GM18909 (cell line): ENCODE data around the gene OR8B3.
"Not testable (repeated sequence)": the region's sequence is repeated elsewhere in the genome, so short reads cannot be mapped to it uniquely, and the experiment has no call there.

Source experiments
- ATAC-seq: cut with Tn5 transposase; IDR thresholded peaks from one replicate; pipeline ENCODE4 v1.9.1; 2021; ENCODE audit warnings: mild to moderate bottlenecking; ENCODE audit not compliant: unreplicated experiment, poor library complexity

The OR8B3 gene

DNA sequence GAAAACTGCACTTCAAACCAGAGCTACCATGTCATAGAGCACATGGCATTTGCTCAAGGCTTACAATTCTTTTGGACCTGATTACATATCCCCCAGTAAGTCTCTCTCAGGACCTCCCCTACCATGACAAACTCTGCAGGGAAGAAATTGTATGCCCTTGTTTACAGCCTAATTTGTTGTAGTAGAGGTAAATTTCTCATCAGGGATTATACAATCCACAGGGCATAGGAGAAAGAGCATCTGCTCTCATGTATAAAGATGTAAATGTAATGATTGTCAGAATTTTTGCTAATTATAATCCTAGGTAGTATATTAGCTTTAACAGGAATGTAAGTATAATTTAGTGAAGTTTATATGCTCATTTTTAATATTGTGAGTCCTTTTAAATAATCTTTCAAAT is at the start of gene OR8B3:
OR8B3 (minus strand) TSS at position 101 of the 400 bp plus-strand sequence. CDS start 1,673 bp downstream, outside the sequence.
- no peak for ATAC-seq

DNA sequence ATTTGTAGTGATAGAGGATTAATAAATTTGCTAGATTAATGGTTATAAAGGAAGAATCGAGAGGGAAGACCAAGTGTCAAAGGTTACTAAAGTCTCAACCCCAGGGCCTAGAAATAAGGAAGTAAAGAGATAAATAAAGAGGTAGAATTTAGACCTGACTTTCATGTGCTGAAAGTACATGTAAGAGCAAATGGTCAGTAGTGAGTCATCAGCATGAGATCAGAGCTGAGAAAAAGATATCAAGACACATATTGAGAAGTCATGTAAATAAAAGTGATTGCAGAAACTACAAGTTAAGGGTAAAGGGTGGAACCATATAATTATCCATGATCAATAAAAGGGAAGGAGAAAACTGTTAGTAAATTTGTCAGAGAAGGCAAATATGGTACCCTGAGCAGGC is 48.1 kb upstream of the OR8B3 start:
- no peak for ATAC-seq

- ATAC-seq, result no peak
These were observed 46.9 kb upstream of the OR8B3 start, which contains the start of gene OR8B8 for GRCh38 chr11:124445646-124446150. TSS of gene OR8B8 (minus strand) at chr11:124445696. CDS start at chr11:124441085, 4,611 bp downstream.

- ATAC-seq, result no peak
These were observed 44.0 kb upstream of the OR8B3 start for GRCh38 chr11:124442847-124443246.

DNA sequence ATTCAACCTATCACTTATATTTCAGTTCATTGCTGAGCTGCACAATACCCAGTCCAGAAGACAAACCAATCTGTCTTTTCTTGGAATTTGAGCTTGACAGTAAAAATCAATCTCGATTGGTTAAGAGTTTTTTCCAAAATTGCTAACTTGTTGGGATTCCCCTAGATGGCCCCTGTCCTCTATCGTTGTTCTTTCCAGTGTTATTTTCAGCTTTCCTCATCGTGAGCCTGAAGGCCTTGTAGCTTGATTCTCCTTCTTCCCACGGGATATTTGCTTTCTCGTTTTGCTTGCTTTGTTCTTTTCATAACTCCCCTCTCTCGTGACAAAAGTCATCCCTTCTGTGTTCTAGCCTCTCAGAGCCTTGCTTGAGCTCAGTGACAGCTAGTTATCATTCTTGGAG is 43.6 kb upstream of the OR8B3 start:
- ATAC-seq, result no peak

DNA sequence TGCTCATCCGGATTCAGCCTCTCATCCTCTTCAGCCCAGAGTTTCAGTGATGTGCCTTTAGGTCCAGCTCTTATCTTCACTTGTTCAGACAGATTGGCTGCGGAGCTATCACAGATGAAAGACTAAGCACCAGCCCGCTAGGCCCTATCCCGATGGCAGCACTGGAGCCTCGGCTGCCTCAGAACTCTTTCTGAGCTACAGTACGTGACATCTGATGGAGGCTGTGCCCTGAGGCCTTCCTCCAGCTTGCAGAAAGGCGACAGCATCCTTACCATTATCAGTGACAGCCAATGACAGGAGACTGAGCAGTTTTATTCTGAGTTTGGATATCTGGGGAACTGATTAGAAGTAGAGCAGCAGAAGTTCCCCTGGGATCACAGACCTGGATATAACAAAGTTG is 42.7 kb upstream of the OR8B3 start:
- no peak for ATAC-seq

GRCh38 chr11:124441081-124441480 is 42.3 kb upstream of the OR8B3 start:
- ATAC-seq, result no peak

DNA sequence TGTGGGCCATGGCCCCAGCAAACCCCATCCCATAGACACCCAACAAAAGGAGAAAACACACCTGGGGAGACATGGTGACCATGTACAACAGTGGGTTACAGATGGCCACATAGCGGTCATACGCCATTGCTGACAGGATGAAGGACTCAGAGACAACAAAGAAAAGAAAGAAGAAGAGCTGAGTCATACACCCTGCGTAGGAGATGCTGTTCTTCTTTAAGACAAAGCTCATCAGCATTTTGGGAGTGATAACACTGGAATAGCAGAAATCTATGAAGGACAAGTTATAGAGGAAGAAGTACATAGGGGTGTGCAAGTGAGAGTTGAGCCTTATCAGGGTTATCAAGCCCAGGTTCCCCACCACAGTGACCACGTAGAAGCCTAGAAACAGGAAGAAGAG is 41.8 kb upstream of the OR8B3 start:
- ATAC-seq, result no peak

- ATAC-seq, result no peak
These were observed 35.9 kb upstream of the OR8B3 start for GRCh38 chr11:124434699-124435098.

- ATAC-seq, result no peak
These were observed 30.8 kb upstream of the OR8B3 start for GRCh38 chr11:124429599-124429998.

DNA sequence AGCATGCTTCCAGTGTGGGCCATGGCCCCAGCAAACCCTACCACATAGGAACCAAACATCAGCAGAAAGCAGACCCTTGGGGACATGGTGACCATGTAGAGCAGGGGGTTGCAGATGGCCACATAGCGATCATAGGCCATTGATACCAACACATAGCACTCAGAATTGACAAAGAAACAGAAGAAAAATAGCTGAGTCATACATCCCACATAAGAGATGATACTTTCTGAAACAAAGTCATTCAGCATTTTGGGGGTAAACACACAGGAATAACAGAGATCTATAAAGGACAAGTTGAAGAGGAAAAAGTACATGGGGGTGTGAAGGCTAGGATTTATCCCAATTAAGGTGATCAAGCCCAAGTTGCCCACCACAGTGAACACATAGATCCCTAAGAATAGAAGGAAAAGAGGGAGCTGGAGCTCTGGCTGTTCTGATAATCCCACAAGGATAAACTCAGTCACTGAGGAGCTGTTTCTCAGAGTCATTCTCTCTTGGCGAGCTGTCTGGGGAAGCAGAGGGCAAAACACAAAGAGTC is 25.6 kb upstream of the OR8B3 start, which contains the start of gene OR8B4:
OR8B4 (minus strand) TSS at position 488 of the 538 bp plus-strand sequence; CDS start at position 488, 0 bp downstream.
- no peak for ATAC-seq

DNA sequence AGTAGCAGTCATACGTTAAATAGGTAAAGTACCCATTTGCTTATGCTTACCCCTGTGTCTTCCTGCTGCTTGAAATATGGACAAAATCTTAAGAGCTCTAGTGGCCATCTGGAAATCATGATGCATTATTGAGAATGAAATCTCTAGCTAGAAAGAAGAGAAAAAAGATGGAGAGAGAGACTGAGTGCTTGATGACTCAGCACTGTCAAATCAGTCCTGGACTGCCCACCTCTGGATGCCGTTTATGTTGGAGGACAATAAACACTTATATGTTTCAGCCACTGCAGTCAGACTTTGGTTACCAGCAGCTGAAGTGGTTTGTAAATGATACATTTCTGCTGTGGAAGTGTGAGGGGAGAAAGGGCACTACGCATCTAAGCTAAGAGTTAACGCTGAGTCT is 22.2 kb upstream of the OR8B3 start:
- no peak for ATAC-seq

DNA sequence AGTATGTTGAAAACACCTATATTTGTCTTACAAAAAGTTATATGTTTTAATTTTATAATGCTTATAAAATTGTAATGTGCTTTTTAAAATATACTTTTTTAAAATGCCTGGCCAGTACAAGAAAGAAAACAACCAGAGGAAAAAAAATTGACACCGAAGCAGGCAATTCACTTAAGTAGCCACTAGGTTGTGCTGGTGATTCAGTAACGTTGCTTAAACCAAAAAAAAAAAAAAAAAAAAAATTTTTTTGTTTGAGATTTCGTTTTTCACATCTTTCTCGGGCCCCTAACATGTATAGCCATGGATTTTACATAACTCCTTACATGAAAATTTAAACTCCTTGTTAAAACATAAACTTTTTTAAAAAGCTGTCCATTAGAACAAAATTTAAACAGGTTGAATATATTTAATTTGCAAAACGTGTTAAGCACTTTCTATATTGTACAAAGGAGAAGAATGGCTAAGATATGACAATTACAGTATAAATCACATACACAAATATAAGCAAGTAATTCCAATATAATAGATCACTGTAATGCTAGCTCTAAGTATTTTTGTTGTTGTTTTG is 16.6 kb upstream of the OR8B3 start:
- no peak for ATAC-seq

DNA sequence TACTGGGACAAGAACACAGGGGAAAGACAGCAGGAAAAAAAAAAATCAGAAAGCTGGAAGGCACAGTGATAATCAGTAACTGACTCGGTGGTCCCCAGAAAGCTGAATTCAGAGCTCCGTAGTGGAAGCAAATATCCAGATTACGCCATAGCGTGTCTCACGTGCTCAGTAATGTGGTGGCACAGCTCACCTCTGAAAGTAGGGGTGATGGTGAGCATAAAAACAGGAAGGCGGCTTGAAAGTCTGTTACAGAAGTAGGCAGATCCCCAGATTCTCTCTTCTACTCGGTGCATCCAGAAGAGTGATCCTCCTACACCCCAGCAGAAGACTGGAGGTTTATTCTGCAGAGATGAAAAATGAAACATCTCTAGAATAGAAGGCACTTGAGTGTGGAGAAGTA is 11.1 kb upstream of the OR8B3 start:
- no peak for ATAC-seq

- no peak for ATAC-seq
These were observed 6.8 kb upstream of the OR8B3 start for GRCh38 chr11:124405581-124405980.

DNA sequence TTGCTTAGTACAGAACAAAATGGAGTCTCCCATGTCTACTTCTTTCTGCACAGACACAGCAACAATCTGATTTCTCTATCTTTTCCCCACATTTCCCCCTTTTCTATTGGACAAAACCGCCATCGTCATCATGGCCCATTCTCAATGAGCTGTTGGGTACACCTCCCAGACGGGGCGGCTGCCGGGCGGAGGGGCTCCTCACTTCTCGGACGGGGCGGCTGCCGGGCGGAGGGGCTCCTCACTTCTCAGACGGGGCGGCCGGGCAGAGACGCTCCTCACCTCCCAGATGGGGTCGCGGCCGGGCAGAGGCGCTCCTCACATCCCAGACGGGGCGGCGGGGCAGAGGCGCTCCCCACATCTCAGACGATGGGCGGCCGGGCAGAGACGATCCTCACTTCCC is 4.4 kb upstream of the OR8B3 start:
- not testable (repeated sequence) for ATAC-seq

DNA sequence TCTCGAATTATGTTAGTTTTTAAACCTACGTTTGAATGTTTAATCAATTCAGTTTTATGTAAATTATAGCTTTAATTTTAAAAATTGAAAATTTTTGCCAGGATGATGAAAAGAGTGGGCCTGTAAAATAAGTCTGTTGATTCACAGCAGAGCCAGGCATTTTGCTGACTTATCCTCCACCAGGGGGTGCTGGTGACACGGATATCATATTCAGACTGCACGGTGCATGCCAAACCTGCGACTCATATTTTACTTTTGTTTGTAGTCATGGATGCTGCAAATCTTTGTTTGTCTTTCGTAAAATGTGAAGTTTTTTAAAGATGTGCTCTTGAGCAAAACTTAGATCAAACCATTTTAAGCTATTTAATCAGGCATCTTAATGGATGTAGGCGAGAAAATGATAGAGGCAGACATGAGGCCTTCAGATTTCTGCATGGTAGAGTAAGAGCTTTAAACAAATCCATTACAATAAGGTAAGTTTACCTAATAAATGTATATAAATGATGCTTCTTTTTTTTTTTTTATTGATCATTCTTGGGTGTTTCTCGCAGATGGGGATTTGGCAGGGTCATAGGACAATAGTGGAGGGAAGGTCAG is 3.6 kb upstream of the OR8B3 start:
- ATAC-seq, result peak; percentile 87

DNA sequence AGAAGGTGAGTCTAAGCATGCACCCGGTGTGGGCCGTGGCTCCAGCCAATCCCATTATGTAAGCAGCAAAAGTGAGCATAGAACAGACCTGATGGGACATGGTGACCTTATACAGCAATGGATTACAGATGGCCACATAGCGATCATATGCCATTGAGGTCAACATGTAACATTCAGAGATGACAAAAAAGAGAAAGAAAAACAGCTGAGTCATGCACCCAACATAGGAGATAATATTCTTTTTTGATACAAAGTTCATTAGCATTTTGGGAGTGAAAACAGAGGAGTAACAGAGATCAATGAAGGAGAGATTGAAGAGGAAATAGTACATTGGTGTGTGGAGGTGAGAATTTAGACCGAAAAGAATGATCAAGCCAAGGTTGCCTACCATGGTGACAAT is 2.0 kb downstream of the OR8B3 start:
- ATAC-seq, result not testable (repeated sequence)

GRCh38 chr11:124394408-124394807 is 4.4 kb downstream of the OR8B3 start:
- ATAC-seq, result no peak

DNA sequence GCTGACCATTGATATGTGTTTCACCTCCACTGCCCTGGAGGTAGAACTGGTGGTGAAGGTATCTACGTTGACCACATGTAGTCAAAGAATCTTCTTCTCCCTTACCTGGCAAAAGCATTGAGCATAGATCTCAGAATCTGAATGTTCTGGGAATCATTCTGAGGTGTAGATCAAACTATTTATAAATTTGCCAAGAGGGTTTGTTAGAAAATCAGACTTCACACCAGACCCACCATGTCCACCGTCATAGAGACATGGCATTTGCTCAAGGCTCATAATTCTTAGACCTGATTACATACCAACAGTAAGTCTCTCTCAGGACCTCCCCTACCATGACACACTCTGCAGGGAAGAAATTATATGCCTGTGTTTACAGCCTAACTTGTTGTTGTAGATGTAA is 14.4 kb downstream of the OR8B3 start, which contains the start of gene OR8B2:
OR8B2 (minus strand) TSS at position 101 of the 400 bp plus-strand sequence. CDS start 1,156 bp downstream, outside the sequence.
- no peak for ATAC-seq

DNA sequence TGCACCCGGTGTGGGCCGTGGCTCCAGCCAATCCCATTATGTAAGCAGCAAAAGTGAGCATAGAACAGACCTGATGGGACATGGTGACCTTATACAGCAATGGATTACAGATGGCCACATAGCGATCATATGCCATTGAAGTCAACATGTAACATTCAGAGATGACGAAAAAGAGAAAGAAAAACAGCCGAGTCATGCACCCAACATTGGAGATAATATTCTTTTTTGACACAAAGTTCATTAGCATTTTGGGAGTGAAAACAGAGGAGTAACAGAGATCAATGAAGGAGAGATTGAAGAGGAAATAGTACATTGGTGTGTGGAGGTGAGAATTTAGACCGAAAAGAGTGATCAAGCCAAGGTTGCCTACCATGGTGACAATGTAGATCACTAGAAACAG is 16.0 kb downstream of the OR8B3 start:
- not testable (repeated sequence) for ATAC-seq

DNA sequence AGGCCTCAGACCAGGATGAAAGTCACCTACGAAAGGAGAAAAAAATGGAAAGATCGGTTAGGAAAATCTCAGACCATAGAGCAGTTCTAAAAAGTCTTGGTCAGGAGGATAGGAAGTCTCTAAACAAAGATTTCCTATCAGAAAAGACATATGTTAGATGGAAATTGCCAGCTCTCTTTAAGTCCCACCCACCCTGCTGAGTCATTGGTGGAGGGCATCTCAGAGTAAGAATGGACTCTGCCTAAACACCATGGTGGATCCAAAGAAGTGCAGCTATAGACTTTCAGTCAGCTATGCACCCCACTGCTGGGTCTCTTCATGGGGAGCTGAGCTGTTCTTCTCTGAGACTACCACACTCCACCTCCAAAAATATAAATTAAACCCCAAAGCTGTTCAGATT is 18.2 kb downstream of the OR8B3 start:
- no peak for ATAC-seq
